ENCODE results near the gene ADARB1.
A peak's percentile ranks its signal among the peaks of the same experiment; 100 is the strongest.

The ADARB1 gene

DNA sequence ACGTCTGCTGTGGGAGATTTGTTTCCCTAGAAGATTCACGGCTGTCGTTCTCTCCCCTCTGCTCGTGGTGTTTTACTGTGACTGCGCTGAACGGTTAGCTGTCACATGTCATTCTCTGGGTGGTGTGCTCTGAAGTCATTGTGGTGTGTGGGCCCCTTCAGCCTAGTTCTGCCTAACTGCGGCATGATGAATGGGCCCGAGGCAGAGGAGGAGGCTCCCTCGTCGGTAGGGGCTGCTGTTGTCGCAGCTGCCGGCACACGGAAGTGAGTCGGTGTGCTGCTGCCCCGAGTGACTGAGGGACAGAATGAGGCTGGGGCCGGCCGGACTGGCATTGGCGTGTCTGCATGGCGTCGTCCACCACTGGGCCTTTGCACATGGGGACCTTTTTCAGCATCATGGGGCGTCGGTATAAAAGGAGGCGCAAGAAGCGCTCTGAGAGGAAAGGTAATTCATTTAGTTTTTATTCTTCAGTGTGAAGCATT lies 77.9 kb downstream of the ADARB1 start:
- peak; percentile 67 for DNase-seq (ENCODE audit: low spot score)

- no peak for DNase-seq (ENCODE audit: low spot score)
Measured at GRCh38 chr21:45153358-45154318, 79.3 kb downstream of the ADARB1 start.

DNA sequence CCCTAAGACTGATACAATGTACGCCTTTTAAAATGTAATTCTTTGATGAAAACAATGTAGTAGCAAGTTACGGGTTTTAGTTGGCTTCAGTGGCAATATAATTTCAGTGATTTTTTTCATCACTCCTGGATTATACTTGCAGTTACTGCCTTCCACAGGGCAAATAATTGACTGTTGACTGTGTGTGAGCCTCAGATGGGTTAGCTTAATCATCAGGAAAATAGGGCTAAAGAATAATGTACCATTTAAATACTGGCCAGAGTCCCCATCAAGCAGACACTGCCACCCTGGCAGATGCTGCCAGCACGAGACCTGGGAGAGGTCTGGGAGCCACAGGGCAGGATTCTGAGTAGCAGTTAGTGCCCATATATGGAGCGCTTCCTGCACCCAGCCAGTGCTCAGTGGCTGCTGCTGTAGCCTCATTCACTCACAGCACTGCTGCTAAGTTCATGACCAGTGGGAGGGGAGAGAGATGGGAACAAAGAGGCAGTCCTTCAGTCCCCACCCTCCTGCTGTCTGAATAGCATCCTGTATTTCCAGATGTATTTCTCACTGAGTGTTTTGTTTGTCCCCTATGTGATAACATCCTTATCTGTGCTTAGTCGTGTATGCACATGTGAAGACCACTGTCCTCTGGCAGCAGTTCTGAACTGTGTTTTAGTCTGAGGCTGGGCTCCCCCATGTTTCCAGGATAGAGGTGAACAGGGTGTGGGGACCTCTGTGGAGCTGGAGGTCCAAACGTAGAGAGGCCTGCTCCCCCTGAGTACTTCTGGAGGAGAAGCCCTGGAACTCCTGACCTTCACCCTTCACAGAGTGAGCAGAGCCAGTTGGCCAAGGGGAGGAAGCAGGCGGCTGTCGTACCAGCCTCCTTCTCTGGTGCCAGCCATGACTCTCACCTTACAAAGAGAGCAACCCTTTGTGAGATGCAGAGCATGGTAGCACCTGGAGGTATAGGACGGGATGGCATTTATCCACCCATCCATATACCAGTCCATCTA lies 80.4 kb downstream of the ADARB1 start:
- peak; percentile 44 for DNase-seq (ENCODE audit: low spot score)

- DNase-seq (ENCODE audit: low spot score): no peak
Measured at GRCh38 chr21:45155910-45156309, 81.5 kb downstream of the ADARB1 start.

DNA sequence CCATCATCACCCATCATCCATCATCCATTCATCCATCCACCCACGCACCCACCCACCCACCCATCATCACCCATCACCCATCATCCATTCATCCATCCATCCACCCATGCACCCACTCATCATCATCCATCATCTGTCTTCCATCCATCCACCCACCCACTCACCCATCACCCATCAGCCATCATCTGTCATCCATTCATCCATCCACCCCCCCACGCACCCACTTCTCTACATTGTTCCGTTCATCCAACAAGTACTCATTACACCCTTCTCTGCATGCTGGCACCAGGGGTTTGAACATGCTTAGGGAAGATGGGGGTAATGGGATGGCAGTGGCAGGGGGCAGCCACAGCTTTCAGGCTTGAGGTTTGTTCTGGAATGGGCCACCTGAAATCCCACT lies 82.1 kb downstream of the ADARB1 start:
- DNase-seq (ENCODE audit: low spot score): no peak

DNA sequence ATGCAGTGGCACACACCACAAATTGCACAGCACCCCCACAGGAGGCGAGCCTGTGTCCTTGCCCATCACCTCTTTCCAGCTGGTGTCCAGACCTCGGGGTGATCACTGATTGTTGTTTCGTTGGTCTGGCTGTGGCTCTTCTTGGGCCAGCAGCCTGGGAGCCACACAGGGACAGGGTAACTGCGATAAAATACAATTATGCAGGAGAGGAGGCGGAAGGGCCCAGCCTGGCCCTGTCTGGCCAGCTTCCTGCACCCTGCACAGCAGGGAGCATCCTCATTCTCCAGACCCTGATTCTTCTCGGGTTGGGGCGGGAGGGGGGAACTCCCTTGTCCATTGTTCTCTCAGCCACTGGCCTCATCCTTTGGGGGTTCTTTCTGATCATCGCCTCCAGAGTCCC lies 83.6 kb downstream of the ADARB1 start:
- DNase-seq (ENCODE audit: low spot score): no peak

DNA sequence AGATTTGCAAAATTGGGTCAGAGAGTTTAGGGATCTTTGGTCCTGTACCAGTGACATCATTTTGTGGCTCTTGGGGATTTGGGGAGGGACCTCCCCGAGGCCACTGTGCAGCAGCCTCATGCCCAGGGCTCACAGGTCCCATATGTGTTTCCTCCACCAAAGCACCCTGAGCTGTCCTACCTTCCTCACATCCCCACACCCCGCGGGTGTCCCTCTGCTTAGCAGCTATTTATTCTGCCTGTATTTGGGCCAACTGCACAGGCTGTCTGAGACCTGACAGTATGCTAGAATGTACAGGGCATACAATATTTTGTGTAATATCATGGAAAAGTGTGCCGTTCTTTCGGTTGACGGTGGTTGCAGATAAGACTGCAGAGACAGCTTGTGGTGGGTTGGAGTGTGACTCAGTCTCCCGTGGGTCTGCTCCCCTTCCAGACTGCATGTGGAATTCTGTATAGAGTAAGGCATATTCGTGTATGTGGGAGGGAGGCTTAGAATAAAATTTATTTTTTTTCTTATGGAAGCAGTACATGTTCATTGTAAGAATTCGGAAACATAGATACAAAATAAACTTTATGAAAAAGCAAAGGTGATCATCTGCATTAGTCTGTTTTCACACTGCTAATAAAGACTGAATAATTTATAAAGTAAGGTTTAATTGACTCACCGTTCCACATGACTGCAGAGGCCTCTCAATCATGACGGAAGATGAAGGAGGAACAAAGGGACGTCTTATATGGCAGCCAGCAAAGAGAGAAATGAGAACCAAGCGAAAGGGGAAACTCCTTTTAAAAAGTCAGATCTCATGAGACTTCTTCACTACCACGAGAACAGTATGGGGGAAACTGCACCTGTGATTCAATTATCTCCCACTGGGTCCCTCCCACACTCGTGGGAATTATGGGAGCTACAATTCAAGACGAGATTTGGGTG lies 84.4 kb downstream of the ADARB1 start:
- DNase-seq (ENCODE audit: low spot score): no peak

DNA sequence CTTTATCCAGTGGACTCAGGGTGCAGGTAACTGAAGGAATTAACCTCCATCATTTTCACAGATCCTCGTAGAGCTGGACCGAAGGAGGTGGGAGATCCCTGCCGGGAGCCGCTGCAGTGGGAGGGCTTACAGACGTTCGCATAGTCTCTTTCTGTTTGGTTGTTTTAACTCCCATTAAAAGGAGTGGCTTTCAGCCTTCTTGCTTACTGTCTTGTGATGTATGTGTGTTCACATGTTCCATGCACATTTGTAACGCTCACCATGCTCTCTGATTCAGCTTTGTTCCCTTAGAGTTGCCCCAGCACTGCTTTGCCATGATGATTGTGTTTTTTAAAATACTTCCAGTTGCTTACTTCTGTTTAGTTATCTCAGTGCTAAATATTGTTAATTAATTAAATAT lies 85.8 kb downstream of the ADARB1 start:
- no peak for DNase-seq (ENCODE audit: low spot score)

DNA sequence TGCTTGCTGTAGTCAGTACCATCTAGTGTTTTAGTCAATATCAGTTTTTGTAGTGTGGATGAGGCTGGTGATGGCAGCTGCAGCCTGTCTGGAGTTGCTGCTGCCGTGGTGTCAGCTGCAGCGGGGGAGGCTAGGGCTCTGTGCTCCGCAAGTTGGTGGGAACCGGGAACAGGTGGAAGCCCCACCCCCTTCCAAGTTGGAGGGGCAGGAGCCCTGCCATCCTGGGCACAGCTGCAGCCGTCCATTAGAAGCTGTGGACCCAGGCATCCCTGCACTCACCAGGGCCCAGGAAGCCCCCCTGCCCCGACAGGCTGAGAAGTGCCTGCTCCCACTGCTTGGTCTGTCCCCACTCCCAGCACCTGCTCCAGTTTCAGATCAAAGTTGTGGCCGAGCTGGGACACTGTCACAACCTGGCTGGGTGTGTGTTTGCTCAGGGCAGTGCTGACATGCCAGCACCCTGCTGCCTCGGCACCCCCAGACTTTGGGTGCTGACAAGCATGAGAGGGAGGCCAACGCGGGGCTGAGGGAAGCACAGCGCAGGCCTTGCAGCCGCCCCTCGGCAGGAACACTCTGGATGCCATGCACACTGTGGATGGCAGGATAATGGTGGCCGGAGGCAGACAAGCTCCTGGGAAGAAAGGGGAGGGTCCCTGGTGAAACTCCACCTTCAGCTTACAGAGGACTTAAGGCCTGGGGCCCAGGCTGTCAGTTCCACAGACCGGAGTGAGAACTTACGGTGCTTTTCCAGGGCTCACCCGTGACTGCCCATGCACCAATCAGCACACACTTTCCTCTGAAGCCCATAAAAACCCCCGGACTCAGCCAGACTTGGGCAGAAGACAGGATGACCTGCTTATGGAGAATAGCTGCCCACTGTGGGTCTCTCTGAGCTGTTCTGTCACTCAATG lies 86.9 kb downstream of the ADARB1 start:
- DNase-seq (ENCODE audit: low spot score): no peak

DNA sequence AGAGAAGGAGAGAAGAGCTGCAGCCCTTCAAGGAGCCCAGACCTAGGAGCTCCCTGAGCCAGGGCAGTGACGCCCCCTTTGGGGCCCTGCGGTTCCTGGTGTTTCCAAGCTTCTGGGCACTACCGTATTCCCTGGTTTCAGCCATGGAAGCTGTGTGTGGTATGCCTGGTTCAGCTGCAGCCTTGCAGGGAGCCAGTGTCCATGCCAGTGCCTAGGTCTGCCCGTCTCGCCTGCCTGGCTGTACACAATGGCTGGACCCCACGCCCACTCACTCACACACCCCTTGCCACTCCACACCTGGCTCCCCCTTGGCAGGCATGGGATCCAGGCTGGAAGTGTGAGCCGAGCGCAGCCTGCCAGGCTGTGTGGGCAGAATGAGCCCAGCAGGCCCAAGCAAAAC lies 87.7 kb downstream of the ADARB1 start:
- DNase-seq (ENCODE audit: low spot score): no peak

DNA sequence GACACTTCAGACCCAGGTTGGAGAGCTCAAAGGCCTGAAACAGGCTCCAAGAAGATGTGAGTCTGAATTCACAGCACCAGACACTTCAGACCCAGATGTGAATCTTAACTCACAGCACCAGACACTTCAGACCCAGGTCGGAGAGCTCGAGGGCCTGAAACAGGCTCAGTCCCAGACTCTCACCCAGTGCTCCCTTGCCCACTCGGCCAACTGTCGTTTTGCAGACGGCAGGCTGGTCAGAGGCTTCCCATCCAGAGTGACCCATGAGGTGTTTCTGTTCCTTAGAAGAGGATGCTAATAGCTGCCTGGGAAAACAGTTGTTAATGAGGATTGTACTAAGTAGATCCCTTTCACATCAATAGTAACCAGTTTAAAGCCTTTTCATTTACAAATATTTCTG lies 88.4 kb downstream of the ADARB1 start:
- no peak for DNase-seq (ENCODE audit: low spot score)

GRCh38 chr21:45163413-45164123 lies 89.2 kb downstream of the ADARB1 start:
- DNase-seq (ENCODE audit: low spot score): no peak

GRCh38 chr21:45164124-45164511 lies 89.7 kb downstream of the ADARB1 start:
- no peak for DNase-seq (ENCODE audit: low spot score)

DNA sequence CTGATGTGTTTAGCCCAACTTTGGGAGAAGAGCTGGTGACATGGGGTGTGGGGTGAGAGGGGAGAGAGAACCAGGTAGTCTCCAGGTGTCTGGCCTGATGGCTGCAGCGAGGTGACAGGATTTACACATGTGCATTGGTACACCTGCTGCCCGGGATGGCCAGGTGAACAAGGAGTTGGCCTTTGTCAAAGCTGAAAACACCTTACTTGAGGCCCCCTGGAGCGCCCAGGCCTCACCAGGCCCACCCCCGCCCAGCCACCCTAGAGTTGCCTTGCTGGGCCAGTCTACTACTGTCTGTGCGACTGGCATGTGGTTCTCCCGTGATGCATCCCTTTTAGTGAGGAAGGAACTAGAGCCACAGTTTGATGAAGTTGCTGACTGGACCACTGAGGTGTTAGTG lies 90.5 kb downstream of the ADARB1 start:
- DNase-seq (ENCODE audit: low spot score): no peak

GRCh38 chr21:45166931-45167330 lies 92.6 kb downstream of the ADARB1 start:
- no peak for DNase-seq (ENCODE audit: low spot score)

DNA sequence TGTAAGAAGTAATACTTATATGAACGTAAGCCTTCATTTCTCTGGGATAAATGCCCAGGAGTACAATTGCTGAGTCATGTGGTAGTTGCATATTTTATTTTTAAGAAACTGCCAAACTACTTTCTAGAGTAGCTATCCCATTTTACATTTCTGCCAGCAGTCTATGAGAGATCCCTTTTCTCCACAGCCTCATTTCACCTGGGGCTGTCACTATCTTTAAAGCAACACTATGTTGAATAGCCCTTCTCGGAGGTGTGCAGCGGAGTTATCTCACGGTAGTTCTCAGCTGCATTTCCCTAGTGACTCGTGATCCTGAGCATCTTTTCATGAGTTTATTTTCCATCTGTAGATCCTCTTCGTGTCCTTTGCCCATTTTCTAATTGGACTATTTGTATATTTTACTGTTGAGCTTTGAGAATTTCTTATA lies 93.4 kb downstream of the ADARB1 start:
- no peak for DNase-seq (ENCODE audit: low spot score)

DNA sequence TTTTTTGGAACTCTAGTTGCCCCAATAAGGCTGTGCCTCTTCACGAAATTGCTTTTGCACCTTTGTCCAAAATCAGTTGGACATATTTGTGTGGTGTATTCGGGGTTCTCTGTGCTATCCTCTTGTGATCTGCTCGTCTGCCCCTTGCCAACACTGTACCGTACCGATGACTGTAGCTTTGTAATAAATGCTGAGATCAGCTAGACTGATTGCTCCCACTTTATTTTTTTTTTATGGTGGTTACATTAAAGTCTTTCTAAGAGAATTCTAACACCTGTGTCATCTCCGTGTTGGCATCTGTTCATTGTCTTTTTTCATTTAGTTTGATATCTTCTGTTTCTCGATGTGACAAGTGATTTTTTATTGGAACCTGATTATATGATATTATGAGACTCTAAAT lies 94.1 kb downstream of the ADARB1 start:
- DNase-seq (ENCODE audit: low spot score): no peak

DNA sequence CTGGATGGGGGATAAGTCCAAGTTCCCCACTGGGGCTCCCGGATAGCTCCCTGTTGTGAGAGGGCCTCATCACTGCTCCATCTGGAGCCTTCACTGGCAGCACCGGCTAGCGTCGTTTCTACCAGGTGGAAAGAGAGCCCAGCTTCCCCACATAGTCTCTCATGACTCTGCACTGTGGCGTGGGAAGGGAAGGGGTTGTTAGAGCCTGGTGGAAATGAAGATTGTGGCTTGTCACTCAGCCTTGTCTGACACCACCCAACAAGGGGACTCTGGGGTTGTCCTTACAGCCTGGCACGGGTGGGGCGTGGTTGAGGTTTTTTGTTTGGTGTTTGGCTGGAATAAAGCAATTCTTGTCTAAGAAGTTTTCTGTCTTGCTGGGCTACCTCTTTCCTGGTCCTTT lies 94.6 kb downstream of the ADARB1 start:
- DNase-seq (ENCODE audit: low spot score): peak; percentile 1

- no peak for DNase-seq (ENCODE audit: low spot score)
Measured at GRCh38 chr21:45169682-45170081, 95.3 kb downstream of the ADARB1 start.

DNA sequence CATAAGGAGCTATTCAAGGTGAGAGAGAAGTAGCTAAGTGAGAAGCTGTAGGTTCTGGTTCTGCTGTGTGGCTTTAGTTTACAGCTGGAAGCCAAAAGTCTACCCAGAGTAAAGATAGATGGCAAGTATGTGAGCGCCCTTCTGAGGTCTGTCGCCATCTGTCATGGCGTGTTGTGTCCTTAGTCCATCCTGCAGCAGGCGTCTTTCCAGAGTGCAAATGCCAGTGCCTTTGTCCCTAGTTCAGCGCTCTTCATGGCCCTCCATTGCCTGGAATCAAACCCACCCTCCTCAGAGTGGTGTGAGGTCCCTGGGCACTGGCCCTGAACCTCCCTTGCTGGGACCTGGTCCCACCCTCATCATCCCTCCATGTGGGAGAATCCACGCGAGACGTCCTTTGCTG lies 96.6 kb downstream of the ADARB1 start:
- no peak for DNase-seq (ENCODE audit: low spot score)
